BE2C (cell line): ENCODE data around the gene PIK3CB.
"Not testable (repeated sequence)": the region's sequence is repeated elsewhere in the genome, so short reads cannot be mapped to it uniquely, and the experiment has no call there.

Experiments
- DNase-seq: peaks from one replicate; pipeline ENCODE4 v3.0.0-alpha.2; 2020
- H3K27me3 ChIP-seq: fragments of 250-450 bp; sonication (Bioruptor Pico); 2 replicates; pipeline ENCODE4 v1.5.1; 2020; ENCODE audit warnings: mild to moderate bottlenecking
- H3K36me3 ChIP-seq: fragments of 250-450 bp; sonication (Bioruptor Pico); 2 replicates; pipeline ENCODE4 v1.5.1; 2020; ENCODE audit warnings: mild to moderate bottlenecking
- H3K4me1 ChIP-seq: fragments of 250-450 bp; sonication (Bioruptor Pico); 2 replicates; pipeline ENCODE4 v1.5.1; 2020
- H3K4me3 ChIP-seq: 2 replicates; pipeline ENCODE4 v1.5.1; 2011; ENCODE audit warnings: low read depth, low read length
- H3K9me3 ChIP-seq: fragments of 250-450 bp; sonication (Bioruptor Pico); 2 replicates; pipeline ENCODE4 v1.5.1; 2020
- TF ChIP-seq, protein P1 (sequence below): IDR thresholded peaks from 2 replicates; pipeline ENCODE4 v1.5.1; 2012; ENCODE audit warnings: mild to moderate bottlenecking, low read depth, low read length

The PIK3CB gene

DNA sequence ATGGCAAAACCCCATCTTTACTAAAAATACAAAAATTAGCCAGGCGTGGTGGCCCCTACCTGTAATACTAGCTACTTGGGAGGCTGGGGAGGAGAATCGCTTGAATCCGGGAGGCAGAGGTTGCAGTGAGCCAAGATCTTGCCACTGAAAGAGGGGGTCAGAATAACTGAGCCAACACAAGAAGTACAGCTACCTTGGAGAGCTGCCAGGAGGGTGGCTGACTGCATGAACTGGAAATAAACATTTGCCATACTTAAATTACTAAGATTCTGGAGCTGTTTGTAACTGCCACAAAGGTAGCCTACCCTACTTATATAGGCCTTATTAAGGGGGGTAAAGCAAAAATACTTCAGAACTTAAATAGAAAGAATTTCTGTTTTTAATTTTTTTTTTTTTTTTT, 15.4 kb upstream of the PIK3CB start:
- Histone ChIP-seq H3K9me3 (no peaks in the 10 kb centered on the region), H3K27me3 (no peaks in the 10 kb centered on the region), H3K36me3 (no peaks in the 10 kb centered on the region), H3K4me3 (no peak overlapping the region), H3K4me1 (no peaks in the 10 kb centered on the region)
- TF ChIP-seq, protein P1, sequence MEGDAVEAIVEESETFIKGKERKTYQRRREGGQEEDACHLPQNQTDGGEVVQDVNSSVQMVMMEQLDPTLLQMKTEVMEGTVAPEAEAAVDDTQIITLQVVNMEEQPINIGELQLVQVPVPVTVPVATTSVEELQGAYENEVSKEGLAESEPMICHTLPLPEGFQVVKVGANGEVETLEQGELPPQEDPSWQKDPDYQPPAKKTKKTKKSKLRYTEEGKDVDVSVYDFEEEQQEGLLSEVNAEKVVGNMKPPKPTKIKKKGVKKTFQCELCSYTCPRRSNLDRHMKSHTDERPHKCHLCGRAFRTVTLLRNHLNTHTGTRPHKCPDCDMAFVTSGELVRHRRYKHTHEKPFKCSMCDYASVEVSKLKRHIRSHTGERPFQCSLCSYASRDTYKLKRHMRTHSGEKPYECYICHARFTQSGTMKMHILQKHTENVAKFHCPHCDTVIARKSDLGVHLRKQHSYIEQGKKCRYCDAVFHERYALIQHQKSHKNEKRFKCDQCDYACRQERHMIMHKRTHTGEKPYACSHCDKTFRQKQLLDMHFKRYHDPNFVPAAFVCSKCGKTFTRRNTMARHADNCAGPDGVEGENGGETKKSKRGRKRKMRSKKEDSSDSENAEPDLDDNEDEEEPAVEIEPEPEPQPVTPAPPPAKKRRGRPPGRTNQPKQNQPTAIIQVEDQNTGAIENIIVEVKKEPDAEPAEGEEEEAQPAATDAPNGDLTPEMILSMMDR, result no peak
- no peak for DNase-seq

DNA sequence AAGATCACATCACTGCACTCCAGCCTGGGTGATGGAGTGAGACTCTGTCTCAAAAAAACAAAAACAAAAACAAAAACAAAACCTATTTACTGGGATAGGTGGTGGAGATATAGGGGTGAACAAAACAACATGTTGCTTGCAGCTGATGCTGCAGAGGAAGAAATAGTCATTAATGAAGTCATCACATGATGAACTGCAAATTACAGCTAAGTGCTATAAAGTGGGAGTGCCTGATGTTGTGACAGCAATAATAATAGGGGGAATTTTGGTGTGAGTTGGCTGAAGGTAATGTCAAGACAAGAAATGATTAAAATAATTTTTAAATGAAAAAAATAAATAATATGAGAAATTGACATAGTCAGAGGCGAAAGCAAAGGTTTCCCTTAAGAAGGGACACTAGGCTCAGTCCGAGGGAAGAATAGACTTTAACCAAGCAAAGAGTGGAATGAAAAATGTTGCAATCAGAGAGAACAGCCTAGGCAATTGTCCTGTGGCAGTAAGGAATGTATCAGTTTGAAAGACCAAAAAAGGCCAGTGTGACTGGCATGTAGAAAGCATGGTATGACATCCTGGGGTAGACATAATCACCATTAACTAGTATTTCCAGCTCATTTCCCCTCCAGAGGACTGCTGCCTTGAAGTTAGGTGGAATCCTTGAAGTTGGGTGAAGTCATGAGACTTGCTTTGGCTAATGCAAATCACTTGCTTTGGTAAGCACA, 14.7 kb upstream of the PIK3CB start:
- no peak overlapping the region for H3K4me3 ChIP-seq
- TF ChIP-seq, protein P1, result no peak
- no peaks in the 10 kb centered on the region for H3K27me3 ChIP-seq
- no peaks in the 10 kb centered on the region for H3K4me1 ChIP-seq
- no peaks in the 10 kb centered on the region for H3K9me3 ChIP-seq
- no peaks in the 10 kb centered on the region for H3K36me3 ChIP-seq
- no peak for DNase-seq

DNA sequence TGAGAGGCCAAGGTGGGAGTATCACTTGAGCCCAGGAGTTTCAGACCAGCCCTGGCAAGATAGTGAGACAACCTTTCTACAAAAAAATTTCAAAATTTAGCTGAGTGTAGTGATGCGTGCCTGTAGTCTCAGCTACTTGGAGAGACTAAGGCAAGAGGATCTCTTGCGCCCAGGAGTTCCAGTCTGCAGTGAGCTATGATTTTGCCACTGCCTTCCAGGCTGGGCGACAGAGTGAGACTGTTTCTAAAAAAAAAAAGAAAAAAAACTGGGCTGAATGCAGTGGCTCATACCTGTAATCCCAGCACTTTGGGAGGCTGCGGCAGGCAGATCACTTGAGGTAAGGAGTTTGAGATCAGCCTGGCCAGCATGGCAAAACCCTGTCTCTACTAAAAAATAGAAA, 14.0 kb upstream of the PIK3CB start:
- H3K9me3 ChIP-seq, result no peaks in the 10 kb centered on the region
- no peaks in the 10 kb centered on the region for H3K27me3 ChIP-seq
- H3K4me1 ChIP-seq, result no peaks in the 10 kb centered on the region
- H3K36me3 ChIP-seq, result no peaks in the 10 kb centered on the region
- DNase-seq, result no peak
- TF ChIP-seq, protein P1, result no peak
- H3K4me3 ChIP-seq, result no peak overlapping the region

DNA sequence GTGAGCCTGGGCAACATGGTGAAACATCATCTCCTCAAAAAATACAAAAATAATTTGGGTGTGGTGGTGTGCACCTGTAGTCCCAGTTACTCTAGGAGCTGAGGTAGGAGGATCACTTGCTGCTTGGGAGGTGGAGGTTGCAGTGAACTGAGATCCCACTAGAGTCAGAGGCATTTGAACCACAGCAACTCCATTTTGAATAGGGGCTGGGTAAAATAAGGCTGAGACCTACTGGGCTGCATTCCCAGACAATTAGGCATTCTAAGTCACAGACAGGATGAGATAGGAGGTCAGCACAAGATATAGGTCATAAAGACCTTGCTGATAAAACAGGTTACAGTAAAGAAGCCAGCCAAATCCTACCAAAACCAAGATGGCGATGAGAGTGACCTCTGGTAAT, 12.1 kb upstream of the PIK3CB start:
- not testable (repeated sequence) for H3K27me3 ChIP-seq, DNase-seq, H3K9me3 ChIP-seq, H3K4me3 ChIP-seq, H3K4me1 ChIP-seq, H3K36me3 ChIP-seq

DNA sequence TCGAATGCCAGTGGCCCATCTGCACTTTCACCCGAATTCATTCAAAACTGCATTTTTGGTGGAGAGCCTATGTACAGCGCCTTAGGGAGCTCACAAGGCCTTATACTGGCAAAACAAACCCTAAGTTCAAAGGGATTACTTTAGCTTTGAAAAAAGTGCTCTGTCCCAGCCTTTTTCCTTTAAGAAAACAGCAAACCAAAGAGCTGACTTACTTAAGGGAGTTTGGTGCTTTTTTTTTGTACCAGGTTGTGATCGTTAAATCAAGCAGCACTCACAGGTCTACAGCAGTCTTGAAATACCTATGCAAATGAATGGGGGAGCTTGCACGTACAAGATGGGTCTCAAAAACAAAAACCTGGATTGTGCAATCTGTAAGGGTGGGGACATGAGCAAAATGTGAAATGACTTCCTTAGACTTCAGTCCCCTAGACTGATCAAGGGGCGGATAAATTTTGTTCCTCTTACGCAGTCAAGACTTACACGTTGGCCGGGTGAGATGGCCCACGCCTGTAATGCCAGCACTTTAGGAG, 11.6 kb upstream of the PIK3CB start:
- no peaks in the 10 kb centered on the region for H3K4me1 ChIP-seq
- no peak for DNase-seq
- H3K9me3 ChIP-seq, result no peaks in the 10 kb centered on the region
- no peak overlapping the region for H3K4me3 ChIP-seq
- TF ChIP-seq, protein P1, result no peak
- no peaks in the 10 kb centered on the region for H3K36me3 ChIP-seq
- H3K27me3 ChIP-seq, result no peaks in the 10 kb centered on the region

DNA sequence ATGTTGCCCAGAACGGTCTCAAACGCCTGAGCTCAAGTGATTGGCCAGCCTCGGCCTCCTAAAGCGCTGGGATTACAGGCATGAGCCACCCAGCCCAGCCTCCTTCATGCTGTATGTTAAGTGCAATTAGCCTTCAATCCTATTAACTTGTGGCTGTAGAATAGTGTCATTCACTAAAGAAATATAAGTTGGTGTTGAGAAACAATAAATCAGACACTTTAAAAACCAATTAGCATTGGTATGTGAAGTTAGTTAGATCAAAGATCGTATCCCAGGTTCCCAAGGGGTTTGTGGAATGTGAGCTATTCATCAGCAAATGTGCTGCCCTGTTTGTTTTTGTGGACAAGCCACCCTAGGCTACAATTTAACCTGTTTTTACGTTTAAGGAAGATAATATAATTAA, 11.0 kb upstream of the PIK3CB start:
- Histone ChIP-seq H3K9me3 (no peaks in the 10 kb centered on the region), H3K4me1 (no peaks in the 10 kb centered on the region), H3K27me3 (no peaks in the 10 kb centered on the region), H3K4me3 (no peak overlapping the region), H3K36me3 (no peaks in the 10 kb centered on the region)
- TF ChIP-seq, protein P1, result no peak
- DNase-seq, result no peak
